A549 (cell line): ENCODE results near the gene RASGEF1C. TPM values are rescaled to one million over a fixed set of nuclear protein-coding genes. Genes with fewer than 3 reads are reported as not detected.

ENCODE experiments used
- ATAC-seq, 2 experiments: fragments of 200-7000 bp in 1 of 2; fragments of >200 bp in 1 of 2; cut with Nextera tagmentation in 1 of 2; cut with Tn5 transposase in 1 of 2; 3 replicates each; pipeline versions ENCODE4 v1.8.0 to v1.9.1; 2018 to 2020; ENCODE audit warnings: mild to moderate bottlenecking in 1 of 2, moderate library complexity in 1 of 2
- CTCF ChIA-PET: fragments of 300-600 bp; sonication (Branson Sonifier 250); formaldehyde crosslinking; extraction: SDS; loops from one replicate; lab custom pipeline; 2021; ENCODE audit warnings: antibody characterized with exemption, inconsistent platforms; lab: Yijun Ruan, JAX
- POLR2A ChIA-PET: fragments of 350-600 bp; formaldehyde crosslinking; extraction: SDS; loops from one replicate; lab custom pipeline; 2021; ENCODE audit warnings: antibody characterized with exemption, inconsistent platforms; lab: Yijun Ruan, JAX
- DNase-seq, 2 experiments: peaks; one replicate each; pipeline versions ENCODE4 v3.0.0 to v3.0.0-alpha.2; 2011 to 2016; ENCODE audit warnings: low read depth in 1 of 2, low spot score in 1 of 2
- FAIRE-seq: peaks from 2 replicates; lab custom pipeline; 2011; peaks lifted over from hg19 to GRCh38; lab: Jason Lieb, UNC
- H3K27ac ChIP-seq, 2 experiments: fragments of >200 bp; sonication (Bioruptor Twin); formaldehyde crosslinking; 3 replicates each; pipeline ENCODE4 v1.5.1; 2016 to 2017
- H3K4me1 ChIP-seq: fragments of >200 bp; sonication (Bioruptor Twin); formaldehyde crosslinking; 3 replicates; pipeline ENCODE4 v1.6.1; 2016
- H3K4me2 ChIP-seq: fragments of >200 bp; sonication (Bioruptor Twin); formaldehyde crosslinking; 3 replicates; pipeline ENCODE4 v1.6.1; 2016
- H3K4me3 ChIP-seq: fragments of >200 bp; sonication (Bioruptor Twin); formaldehyde crosslinking; 3 replicates; pipeline ENCODE4 v1.5.1; 2016
- H3K9me3 ChIP-seq: fragments of >200 bp; sonication (Bioruptor Twin); formaldehyde crosslinking; 3 replicates; pipeline ENCODE4 v1.6.1; 2016
- ATOH8 ChIP-seq: fragments of 250-450 bp; sonication (Bioruptor Pico); IDR thresholded peaks from 2 replicates; pipeline ENCODE4 v1.5.0; 2020; ENCODE audit warnings: low read depth, mild to moderate bottlenecking, moderate library complexity
- BHLHE40 ChIP-seq: IDR thresholded peaks from 2 replicates; pipeline ENCODE4 v1.6.1; 2012; ENCODE audit warnings: low read depth, low read length, inconsistent platforms
- CEBPB ChIP-seq, 2 experiments: fragments of >200 bp in 1 of 2; sonication (Bioruptor Twin) in 1 of 2; formaldehyde crosslinking in 1 of 2; IDR thresholded peaks; 2 replicates each; pipeline ENCODE4 v1.6.1; 2012 to 2016
- CHD4 ChIP-seq: fragments of 200-600 bp; sonication (generic); IDR thresholded peaks from 2 replicates; pipeline ENCODE4 v1.6.1; 2016; ENCODE audit warnings: antibody characterized with exemption, mild to moderate bottlenecking, borderline replicate concordance
- FOSB ChIP-seq: fragments of 250-450 bp; sonication (Bioruptor Pico); IDR thresholded peaks from 2 replicates; pipeline ENCODE4 v1.5.0; 2020; ENCODE audit warnings: mild to moderate bottlenecking, moderate library complexity
- FOSL2 ChIP-seq, 2 experiments: fragments of 450-650 bp in 1 of 2; fragments of >200 bp in 1 of 2; sonication (Bioruptor Twin) in 1 of 2; formaldehyde crosslinking; IDR thresholded peaks; 2 replicates each; pipeline versions ENCODE4 v1.5.0 to v1.6.1; 2016 to 2020; ENCODE audit warnings: mild to moderate bottlenecking in 1 of 2, moderate library complexity in 1 of 2
- HDAC2 ChIP-seq: fragments of 200-600 bp; sonication (generic); IDR thresholded peaks from 2 replicates; pipeline ENCODE4 v1.6.1; 2016
- JUNB ChIP-seq: fragments of >200 bp; sonication (Bioruptor Twin); formaldehyde crosslinking; IDR thresholded peaks from 2 replicates; pipeline ENCODE4 v1.6.1; 2016
- KDM1A ChIP-seq: fragments of 200-600 bp; sonication (generic); IDR thresholded peaks from 2 replicates; pipeline ENCODE4 v1.6.1; 2016; ENCODE audit warnings: low read depth, mild to moderate bottlenecking
- MAFK ChIP-seq: fragments of 450-650 bp; IDR thresholded peaks from 2 replicates; pipeline ENCODE4 v1.6.1; 2014; ENCODE audit not compliant: partially characterized antibody
- MAZ ChIP-seq: fragments of 150-350 bp; IDR thresholded peaks from 2 replicates; pipeline ENCODE4 v1.6.1; 2014; ENCODE audit warnings: antibody characterized with exemption, low read depth, low read length, borderline replicate concordance
- NPAS2 ChIP-seq: fragments of 250-450 bp; sonication (Bioruptor Pico); IDR thresholded peaks from 2 replicates; pipeline ENCODE4 v1.8.0; 2022; ENCODE audit warnings: mild to moderate bottlenecking, moderate library complexity, borderline replicate concordance
- PBX3 ChIP-seq: IDR thresholded peaks from 2 replicates; pipeline ENCODE4 v1.6.1; 2012
- PHF8 ChIP-seq: fragments of 200-600 bp; sonication (generic); IDR thresholded peaks from 2 replicates; pipeline ENCODE4 v1.6.1; 2016; ENCODE audit warnings: low read depth, mild to moderate bottlenecking, antibody characterized with exemption, moderate library complexity, borderline replicate concordance
- POLR2AphosphoS2 ChIP-seq: conservative IDR thresholded peaks from 2 replicates; pipeline ENCODE4 v1.6.1; 2012; ENCODE audit warnings: low read length, improper control_type of control experiment, inconsistent platforms
- RAD21 ChIP-seq, 2 experiments: fragments of >200 bp in 1 of 2; sonication (Bioruptor Twin) in 1 of 2; formaldehyde crosslinking in 1 of 2; IDR thresholded peaks in 1 of 2; conservative IDR thresholded peaks in 1 of 2; 2 replicates in 1 of 2; 3 replicates in 1 of 2; pipeline ENCODE4 v1.6.1; 2012 to 2018; ENCODE audit warnings: inconsistent platforms in 1 of 2
- RCOR1 ChIP-seq: fragments of 150-350 bp; IDR thresholded peaks from 2 replicates; pipeline ENCODE4 v1.6.1; 2014; ENCODE audit warnings: antibody characterized with exemption, low read length, low read depth
- SMC3 ChIP-seq: fragments of >200 bp; sonication (Bioruptor Twin); formaldehyde crosslinking; IDR thresholded peaks from 3 replicates; pipeline ENCODE4 v1.6.1; 2018; ENCODE audit warnings: inconsistent platforms
- TP53 ChIP-seq: fragments of 250-450 bp; sonication (Bioruptor Pico); IDR thresholded peaks from 2 replicates; pipeline ENCODE4 v1.5.0; 2021; ENCODE audit warnings: mild to moderate bottlenecking, moderate library complexity
- ZC3H11A ChIP-seq: fragments of 450-650 bp; IDR thresholded peaks from 2 replicates; pipeline ENCODE4 v1.6.1; 2014; ENCODE audit warnings: antibody characterized with exemption, mild to moderate bottlenecking
- ZFP36 ChIP-seq: fragments of 450-650 bp; IDR thresholded peaks from 2 replicates; pipeline ENCODE4 v1.6.1; 2014; ENCODE audit warnings: borderline replicate concordance; ENCODE audit not compliant: partially characterized antibody
- WGBS: methylation state at CpG from one replicate; pipeline ENCODE4 v1.1.6; 2017; ENCODE audit errors: missing lambda C conversion rate; 5-methylcytosine and 5-hydroxymethylcytosine counted together
- polyA plus RNA-seq, 4 experiments: library from polyadenylated mRNA; depleted of rRNA in 3 of 4; stranded (reverse); fragments of >200 nt; fragmentation: RNase III in 1 of 4; extraction: RNeasy Plus Mini Kit Qiagen cat#74134 plus additional on column Dnase treatment in 1 of 4; gene quantifications; 2 replicates in 3 of 4; 3 replicates in 1 of 4; pipeline ENCODE4 v1.2.3, GENCODE V29; 2011 to 2017
- TF ChIP-seq, protein P1 (sequence below): fragments of 200-600 bp; sonication (generic); IDR thresholded peaks from 2 replicates; pipeline ENCODE4 v1.6.1; 2016; ENCODE audit warnings: antibody characterized with exemption, mild to moderate bottlenecking, moderate library complexity
- TF ChIP-seq, protein P2 (sequence below): IDR thresholded peaks from 2 replicates; pipeline ENCODE4 v1.6.1; 2012; ENCODE audit warnings: low read depth, borderline replicate concordance
- TF ChIP-seq, protein P3 (sequence below): fragments of 250-450 bp; sonication (Bioruptor Pico); IDR thresholded peaks from 2 replicates; pipeline ENCODE4 v1.5.0; 2021; ENCODE audit warnings: mild to moderate bottlenecking, moderate library complexity, borderline replicate concordance
- TF ChIP-seq, protein P4 (sequence below): fragments of 150-350 bp; IDR thresholded peaks from 2 replicates; pipeline ENCODE4 v1.6.1; 2014; ENCODE audit warnings: low read depth, mild to moderate bottlenecking, low read length

RASGEF1C gene
- polyA plus RNA-seq, 2 of the 4 experiments (the other 2 are of a cell fraction): 0.12 TPM; not detected in 1

DNA sequence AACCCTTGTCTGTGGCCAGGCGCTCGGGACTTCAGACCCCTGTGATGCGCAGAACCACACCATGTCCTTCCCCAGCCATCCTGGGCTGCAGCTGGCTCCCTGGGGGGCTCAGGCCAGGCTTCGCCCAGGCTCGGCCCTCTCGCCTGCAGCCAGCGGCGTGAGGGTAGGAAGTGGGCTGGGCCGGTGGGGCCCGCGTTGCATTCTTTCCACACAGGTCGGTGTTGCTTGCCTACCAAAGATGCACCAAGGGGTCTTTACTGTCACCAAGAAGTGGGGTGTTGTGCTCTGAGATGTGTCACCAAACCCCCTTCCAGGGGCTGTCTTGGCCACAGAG, 89.1 kb downstream of the RASGEF1C start:
- Histone ChIP-seq H3K9me3 (no peaks in the 10 kb centered on the region), H3K4me3 (no peak overlapping the region), H3K4me2 (no peak overlapping the region), H3K4me1 (no peaks in the 10 kb centered on the region), H3K27ac (no peak overlapping the region)
- CTCF ChIA-PET: no interaction called here
- TF ChIP-seq FOSL2 (IDR thresholded peaks at IDR 0.05) (no peak), FOSL2 (CRISPR knock-in tag; IDR thresholded peaks at IDR 0.05) (no peak), RCOR1 (no peak), MAZ (no peak), ATOH8 (CRISPR knock-in tag) (no peak), RAD21 (conservative IDR thresholded peaks at IDR 0.05 in 1 of 2, IDR thresholded peaks at IDR 0.05 in 1 of 2) (no peak), PBX3 (no peak), JUNB (no peak), ZC3H11A (no peak), TP53 (no peak), KDM1A (no peak), FOSB (CRISPR knock-in tag) (no peak), POLR2AphosphoS2 (no peak), MAFK (no peak), PHF8 (no peak)
- TF ChIP-seq, protein P1, sequence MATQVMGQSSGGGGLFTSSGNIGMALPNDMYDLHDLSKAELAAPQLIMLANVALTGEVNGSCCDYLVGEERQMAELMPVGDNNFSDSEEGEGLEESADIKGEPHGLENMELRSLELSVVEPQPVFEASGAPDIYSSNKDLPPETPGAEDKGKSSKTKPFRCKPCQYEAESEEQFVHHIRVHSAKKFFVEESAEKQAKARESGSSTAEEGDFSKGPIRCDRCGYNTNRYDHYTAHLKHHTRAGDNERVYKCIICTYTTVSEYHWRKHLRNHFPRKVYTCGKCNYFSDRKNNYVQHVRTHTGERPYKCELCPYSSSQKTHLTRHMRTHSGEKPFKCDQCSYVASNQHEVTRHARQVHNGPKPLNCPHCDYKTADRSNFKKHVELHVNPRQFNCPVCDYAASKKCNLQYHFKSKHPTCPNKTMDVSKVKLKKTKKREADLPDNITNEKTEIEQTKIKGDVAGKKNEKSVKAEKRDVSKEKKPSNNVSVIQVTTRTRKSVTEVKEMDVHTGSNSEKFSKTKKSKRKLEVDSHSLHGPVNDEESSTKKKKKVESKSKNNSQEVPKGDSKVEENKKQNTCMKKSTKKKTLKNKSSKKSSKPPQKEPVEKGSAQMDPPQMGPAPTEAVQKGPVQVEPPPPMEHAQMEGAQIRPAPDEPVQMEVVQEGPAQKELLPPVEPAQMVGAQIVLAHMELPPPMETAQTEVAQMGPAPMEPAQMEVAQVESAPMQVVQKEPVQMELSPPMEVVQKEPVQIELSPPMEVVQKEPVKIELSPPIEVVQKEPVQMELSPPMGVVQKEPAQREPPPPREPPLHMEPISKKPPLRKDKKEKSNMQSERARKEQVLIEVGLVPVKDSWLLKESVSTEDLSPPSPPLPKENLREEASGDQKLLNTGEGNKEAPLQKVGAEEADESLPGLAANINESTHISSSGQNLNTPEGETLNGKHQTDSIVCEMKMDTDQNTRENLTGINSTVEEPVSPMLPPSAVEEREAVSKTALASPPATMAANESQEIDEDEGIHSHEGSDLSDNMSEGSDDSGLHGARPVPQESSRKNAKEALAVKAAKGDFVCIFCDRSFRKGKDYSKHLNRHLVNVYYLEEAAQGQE: no peak
- ATAC-seq (no peak), FAIRE-seq (no peak), DNase-seq (no peak)
- whole genome bisulfite sequencing: 85% methylated on average over 5 of the region's 12 CpGs
- POLR2A ChIA-PET: no interaction called here

DNA sequence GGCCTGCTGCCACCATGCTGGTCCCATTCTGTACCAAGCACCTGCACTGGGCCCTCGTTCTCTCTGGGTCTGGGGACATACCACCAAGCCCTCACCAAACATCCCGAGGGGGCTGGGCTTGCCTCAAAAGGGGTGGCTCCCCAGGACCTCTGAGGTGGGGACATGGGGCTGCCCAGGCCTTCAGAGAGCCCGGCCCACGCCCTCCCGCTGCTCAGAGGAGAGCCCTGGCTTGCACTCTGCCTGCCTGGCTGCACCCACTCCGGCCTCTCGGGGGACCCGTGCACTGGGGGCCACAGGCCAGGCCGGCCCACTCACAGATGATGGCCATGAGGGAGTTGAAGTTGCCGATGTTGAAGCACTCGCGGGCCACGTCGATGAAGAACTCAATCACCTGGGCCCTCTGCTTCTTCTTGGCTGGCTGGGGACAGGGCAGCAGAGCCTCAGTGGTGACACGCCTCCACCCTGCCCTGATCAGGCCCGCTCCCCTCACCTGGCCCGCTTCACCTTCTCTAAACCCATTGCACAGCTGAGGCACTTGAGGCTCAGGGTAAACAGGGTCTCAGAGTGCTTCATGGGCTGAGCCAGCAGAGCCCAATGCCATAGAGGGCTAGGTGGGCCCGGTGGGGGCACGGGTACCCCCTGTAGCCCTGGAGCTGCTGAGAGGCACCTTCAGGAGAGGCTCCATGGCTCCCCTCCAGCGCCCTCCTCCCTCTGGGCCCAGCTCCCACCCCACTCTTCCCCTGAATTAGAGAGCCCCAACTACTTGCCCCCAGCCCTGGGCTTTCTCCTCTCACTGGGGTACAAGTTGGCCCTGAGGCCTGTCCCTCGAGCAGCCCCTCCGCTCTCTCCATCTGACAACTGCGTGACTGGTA, 89.7 kb downstream of the RASGEF1C start:
- no peak for DNase-seq
- Histone ChIP-seq H3K4me1 (no peaks in the 10 kb centered on the region), H3K9me3 (no peaks in the 10 kb centered on the region)
- TF ChIP-seq, protein P2, sequence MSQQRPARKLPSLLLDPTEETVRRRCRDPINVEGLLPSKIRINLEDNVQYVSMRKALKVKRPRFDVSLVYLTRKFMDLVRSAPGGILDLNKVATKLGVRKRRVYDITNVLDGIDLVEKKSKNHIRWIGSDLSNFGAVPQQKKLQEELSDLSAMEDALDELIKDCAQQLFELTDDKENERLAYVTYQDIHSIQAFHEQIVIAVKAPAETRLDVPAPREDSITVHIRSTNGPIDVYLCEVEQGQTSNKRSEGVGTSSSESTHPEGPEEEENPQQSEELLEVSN: no peak
- TF ChIP-seq BHLHE40 (no peak), HDAC2 (no peak), NPAS2 (CRISPR knock-in tag) (no peak), ZFP36 (no peak), PBX3 (no peak), ZC3H11A (no peak), CHD4 (no peak), SMC3 (no peak), CEBPB (IDR thresholded peaks at IDR 0.05) (no peak)
- TF ChIP-seq, protein P3, sequence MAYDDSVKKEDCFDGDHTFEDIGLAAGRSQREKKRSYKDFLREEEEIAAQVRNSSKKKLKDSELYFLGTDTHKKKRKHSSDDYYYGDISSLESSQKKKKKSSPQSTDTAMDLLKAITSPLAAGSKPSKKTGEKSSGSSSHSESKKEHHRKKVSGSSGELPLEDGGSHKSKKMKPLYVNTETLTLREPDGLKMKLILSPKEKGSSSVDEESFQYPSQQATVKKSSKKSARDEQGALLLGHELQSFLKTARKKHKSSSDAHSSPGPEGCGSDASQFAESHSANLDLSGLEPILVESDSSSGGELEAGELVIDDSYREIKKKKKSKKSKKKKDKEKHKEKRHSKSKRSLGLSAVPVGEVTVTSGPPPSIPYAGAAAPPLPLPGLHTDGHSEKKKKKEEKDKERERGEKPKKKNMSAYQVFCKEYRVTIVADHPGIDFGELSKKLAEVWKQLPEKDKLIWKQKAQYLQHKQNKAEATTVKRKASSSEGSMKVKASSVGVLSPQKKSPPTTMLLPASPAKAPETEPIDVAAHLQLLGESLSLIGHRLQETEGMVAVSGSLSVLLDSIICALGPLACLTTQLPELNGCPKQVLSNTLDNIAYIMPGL: no peak
- TF ChIP-seq, protein P4, sequence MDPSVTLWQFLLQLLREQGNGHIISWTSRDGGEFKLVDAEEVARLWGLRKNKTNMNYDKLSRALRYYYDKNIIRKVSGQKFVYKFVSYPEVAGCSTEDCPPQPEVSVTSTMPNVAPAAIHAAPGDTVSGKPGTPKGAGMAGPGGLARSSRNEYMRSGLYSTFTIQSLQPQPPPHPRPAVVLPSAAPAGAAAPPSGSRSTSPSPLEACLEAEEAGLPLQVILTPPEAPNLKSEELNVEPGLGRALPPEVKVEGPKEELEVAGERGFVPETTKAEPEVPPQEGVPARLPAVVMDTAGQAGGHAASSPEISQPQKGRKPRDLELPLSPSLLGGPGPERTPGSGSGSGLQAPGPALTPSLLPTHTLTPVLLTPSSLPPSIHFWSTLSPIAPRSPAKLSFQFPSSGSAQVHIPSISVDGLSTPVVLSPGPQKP: no peak
- TF ChIP-seq, all 56 proteins: peak for 0
- ChIA-PET CTCF (no interaction called here), POLR2A (no interaction called here)
- WGBS: 77% methylated on average over 12 of the region's 23 CpGs
- Histone ChIP-seq H3K4me2 (no peak overlapping the region), H3K4me3 (no peak overlapping the region), H3K27ac (no peak overlapping the region)
- ATAC-seq (no peak), FAIRE-seq (no peak)
